K562 (cell line): ENCODE measurements around the gene EPB41L1. TPM values are rescaled to one million over a fixed set of nuclear protein-coding genes. Genes with fewer than 3 reads are reported as not detected.

Source experiments
- BRD4 ChIP-seq: fragments of 200-600 bp; sonication (generic); IDR thresholded peaks from 2 replicates; pipeline ENCODE4 v1.6.1; 2017; ENCODE audit warnings: inconsistent platforms
- CEBPG ChIP-seq, 3 experiments: fragments of 200-800 bp in 1 of 3; sonication (Bioruptor generic) in 1 of 3; sonication (generic) in 1 of 3; formaldehyde crosslinking in 1 of 3; IDR thresholded peaks in 2 of 3; conservative IDR thresholded peaks in 1 of 3; 2 replicates each; pipeline versions ENCODE4 v1.6.1 to v1.8.0; 2016 to 2022; ENCODE audit warnings: missing compliant biosample characterization in 2 of 3, missing genetic modification characterization in 2 of 3, mild to moderate bottlenecking in 1 of 3, missing genetic modification reagents in 1 of 3
- HLTF ChIP-seq: fragments of 450-650 bp; IDR thresholded peaks from 2 replicates; pipeline ENCODE4 v1.6.1; 2016
- HOMEZ ChIP-seq: fragments of 250-450 bp; sonication (Bioruptor Pico); IDR thresholded peaks from 2 replicates; pipeline ENCODE4 v1.4.0; 2020; ENCODE audit warnings: mild to moderate bottlenecking, moderate library complexity
- NONO ChIP-seq, 2 experiments: fragments of 200-400 bp in 1 of 2; fragments of 450-650 bp in 1 of 2; formaldehyde crosslinking in 1 of 2; IDR thresholded peaks; 2 replicates each; pipeline ENCODE4 v1.6.1; 2017; ENCODE audit warnings: low read depth in 2 of 2, mild to moderate bottlenecking in 2 of 2, moderate library complexity in 2 of 2, low read length in 1 of 2
- NR2C2 ChIP-seq, 2 experiments: fragments of 200-800 bp in 1 of 2; sonication (Bioruptor generic) in 1 of 2; sonication (generic) in 1 of 2; formaldehyde crosslinking in 1 of 2; IDR thresholded peaks; 2 replicates each; pipeline versions ENCODE4 v1.6.1 to v1.8.0; 2016 to 2022; ENCODE audit warnings: mild to moderate bottlenecking in 1 of 2, missing compliant biosample characterization in 1 of 2, missing genetic modification characterization in 1 of 2, missing genetic modification reagents in 1 of 2
- NR4A1 ChIP-seq, 2 experiments: fragments of 250-450 bp in 1 of 2; fragments of 450-650 bp in 1 of 2; sonication (Bioruptor Pico) in 1 of 2; IDR thresholded peaks; 2 replicates each; pipeline versions ENCODE4 v1.4.0 to v1.6.1; 2016 to 2020; ENCODE audit warnings: mild to moderate bottlenecking in 2 of 2, missing compliant biosample characterization in 1 of 2, missing genetic modification characterization in 1 of 2, moderate library complexity in 1 of 2
- PCBP1 ChIP-seq: fragments of 200-400 bp; formaldehyde crosslinking; IDR thresholded peaks from 2 replicates; pipeline ENCODE4 v1.6.1; 2018; ENCODE audit warnings: mild to moderate bottlenecking, low read depth, low read length; ENCODE audit not compliant: poor library complexity, severe bottlenecking
- PHF20 ChIP-seq: fragments of 450-650 bp; IDR thresholded peaks from 2 replicates; pipeline ENCODE4 v1.6.1; 2018; ENCODE audit not compliant: partially characterized antibody
- POLR2H ChIP-seq: IDR thresholded peaks from 2 replicates; pipeline ENCODE4 v1.6.1; 2016; ENCODE audit warnings: missing genetic modification characterization, low read depth, mild to moderate bottlenecking, control low read depth, missing compliant biosample characterization, moderate library complexity
- PTRF ChIP-seq: fragments of 450-650 bp; IDR thresholded peaks from 2 replicates; pipeline ENCODE4 v1.6.1; 2016; ENCODE audit warnings: mild to moderate bottlenecking, missing genetic modification characterization, missing compliant biosample characterization
- RAD21 ChIP-seq, 2 experiments: fragments of 250-450 bp in 1 of 2; fragments of 450-650 bp in 1 of 2; sonication (Bioruptor Pico) in 1 of 2; formaldehyde crosslinking in 1 of 2; IDR thresholded peaks in 1 of 2; conservative IDR thresholded peaks in 1 of 2; 2 replicates each; pipeline versions ENCODE4 v1.4.0 to v1.8.0; 2020 to 2022; ENCODE audit warnings: mild to moderate bottlenecking in 2 of 2, moderate library complexity in 1 of 2
- SIX5 ChIP-seq, 2 experiments: IDR thresholded peaks; 2 replicates each; pipeline ENCODE4 v1.6.1; 2011; ENCODE audit warnings: low read length in 2 of 2, borderline replicate concordance in 1 of 2, low read depth in 1 of 2, mild to moderate bottlenecking in 1 of 2, moderate library complexity in 1 of 2; ENCODE audit not compliant: insufficient read depth in 1 of 2
- SMARCA5 ChIP-seq: fragments of 450-650 bp; IDR thresholded peaks from 2 replicates; pipeline ENCODE4 v1.6.1; 2016
- STAT5B ChIP-seq: fragments of 250-450 bp; sonication (Bioruptor Pico); IDR thresholded peaks from 2 replicates; pipeline ENCODE4 v1.8.0; 2021; ENCODE audit warnings: mild to moderate bottlenecking, inconsistent platforms
- XRCC4 ChIP-seq: IDR thresholded peaks from one replicate; pipeline ENCODE4 v1.6.1; 2011; ENCODE audit not compliant: insufficient read depth, insufficient read length; ENCODE audit errors: extremely low read depth
- ZFP1 ChIP-seq: fragments of 450-650 bp; formaldehyde crosslinking; IDR thresholded peaks from 2 replicates; pipeline ENCODE4 v1.4.0; 2020; ENCODE audit warnings: mild to moderate bottlenecking, mixed read lengths
- ZFP30 ChIP-seq: fragments of 250-450 bp; sonication (Bioruptor Pico); IDR thresholded peaks from 2 replicates; pipeline ENCODE4 v1.8.0; 2022; ENCODE audit warnings: moderate library complexity, mild to moderate bottlenecking, inconsistent platforms, borderline replicate concordance
- ZNF408 ChIP-seq: fragments of 250-450 bp; sonication (Bioruptor Pico); IDR thresholded peaks from 2 replicates; pipeline ENCODE4 v1.4.0; 2020; ENCODE audit warnings: low read depth, mild to moderate bottlenecking, moderate library complexity
- ZNF695 ChIP-seq: fragments of 450-650 bp; formaldehyde crosslinking; IDR thresholded peaks from 2 replicates; pipeline ENCODE4 v1.4.0; 2020; ENCODE audit warnings: mild to moderate bottlenecking, moderate library complexity
- polyA plus RNA-seq, 8 experiments: library from polyadenylated mRNA; depleted of rRNA in 4 of 8; stranded (reverse) in 5 of 8; unstranded in 3 of 8; fragments of >200 nt; fragmentation: Nextera tagmentation in 2 of 8; fragmentation: Illumina TruSeq in 1 of 8; extraction: Ambion mirVana in 2 of 8; extraction: Trizol in 1 of 8; gene quantifications; 2 replicates each; pipeline versions ENCODE4 v1.2.1 to v1.2.3, GENCODE V29; 2011 to 2014; ENCODE audit warnings: inconsistent platforms in 1 of 8, missing spikeins in 1 of 8
- total RNA-seq, 7 experiments: library from RNA; depleted of rRNA in 6 of 7; stranded (reverse); fragments of >200 nt in 6 of 7; fragmentation: Illumina TruSeq in 2 of 7; extraction: Trizol in 2 of 7; gene quantifications; 2 replicates each; pipeline versions ENCODE4 v1.2.1 to v1.2.3, GENCODE V29; 2011 to 2021; ENCODE audit warnings: low replicate concordance in 1 of 7
- TF ChIP-seq, protein P1 (sequence below): fragments of 450-650 bp; IDR thresholded peaks from 2 replicates; pipeline ENCODE4 v1.6.1; 2017; ENCODE audit warnings: antibody characterized with exemption

The EPB41L1 gene
- total and polyA plus RNA-seq, 9 of the 15 experiments (the other 6 are each of a cell fraction or from before 2014, with no cell fraction given): 0.11 to 4.3 (median 1.3) TPM

DNA sequence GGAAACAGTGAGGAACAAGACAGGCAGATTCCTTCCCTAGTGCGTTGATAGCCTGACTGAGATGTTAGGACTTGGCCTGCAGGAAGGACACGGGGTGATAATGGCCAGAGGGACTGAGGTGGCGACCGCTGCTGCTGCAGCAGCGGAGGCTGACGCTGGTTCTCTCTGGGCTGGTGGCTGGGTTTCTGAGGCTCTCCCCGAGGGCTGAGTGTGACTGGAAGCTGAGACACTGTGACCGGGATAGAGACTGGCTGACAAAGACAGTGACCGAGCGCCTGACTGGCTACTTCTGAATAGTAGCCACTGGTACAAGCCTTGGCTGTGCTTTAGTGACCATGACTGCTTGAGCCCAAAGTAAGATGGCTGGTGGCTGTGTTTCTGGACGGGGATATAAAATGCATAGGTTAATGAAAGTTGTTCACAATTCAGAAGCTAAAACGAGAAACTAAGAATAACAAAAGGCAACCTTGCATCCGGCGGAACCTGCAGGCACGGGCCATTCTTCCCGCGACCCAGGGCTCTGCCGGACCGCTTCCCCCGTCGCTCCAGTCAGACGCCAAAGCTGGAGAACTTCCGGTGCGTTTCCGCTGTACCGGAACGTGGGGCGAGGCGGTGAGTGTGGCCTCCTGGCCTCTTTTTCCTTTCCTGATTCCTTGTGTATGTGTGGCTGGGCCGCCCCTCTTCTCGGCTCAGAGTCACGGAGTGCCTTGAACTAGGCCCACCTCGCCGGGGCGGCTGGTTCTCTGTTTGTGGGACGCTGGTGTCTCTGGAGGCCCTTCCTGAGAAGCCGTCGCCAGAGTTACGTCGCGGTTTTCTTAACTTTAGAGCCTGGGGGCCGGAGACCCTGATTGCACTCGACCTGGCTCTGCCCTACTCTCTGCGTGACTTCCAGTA is 81.6 kb downstream of the EPB41L1 start, which contains the start of gene AAR2 (continued):
- TF ChIP-seq STAT5B: no peak
- no peak for TF ChIP-seq SMARCA5
- no peak for TF ChIP-seq ZNF695 (CRISPR knock-in tag)
- peak; percentile 99 for TF ChIP-seq PHF20
- TF ChIP-seq CEBPG (CRISPR knock-in tag; IDR thresholded peaks at IDR 0.05): no peak
- no peak for TF ChIP-seq CEBPG (tag; conservative IDR thresholded peaks at IDR 0.05 in 1 of 2, IDR thresholded peaks at IDR 0.05 in 1 of 2)
- TF ChIP-seq, protein P1, sequence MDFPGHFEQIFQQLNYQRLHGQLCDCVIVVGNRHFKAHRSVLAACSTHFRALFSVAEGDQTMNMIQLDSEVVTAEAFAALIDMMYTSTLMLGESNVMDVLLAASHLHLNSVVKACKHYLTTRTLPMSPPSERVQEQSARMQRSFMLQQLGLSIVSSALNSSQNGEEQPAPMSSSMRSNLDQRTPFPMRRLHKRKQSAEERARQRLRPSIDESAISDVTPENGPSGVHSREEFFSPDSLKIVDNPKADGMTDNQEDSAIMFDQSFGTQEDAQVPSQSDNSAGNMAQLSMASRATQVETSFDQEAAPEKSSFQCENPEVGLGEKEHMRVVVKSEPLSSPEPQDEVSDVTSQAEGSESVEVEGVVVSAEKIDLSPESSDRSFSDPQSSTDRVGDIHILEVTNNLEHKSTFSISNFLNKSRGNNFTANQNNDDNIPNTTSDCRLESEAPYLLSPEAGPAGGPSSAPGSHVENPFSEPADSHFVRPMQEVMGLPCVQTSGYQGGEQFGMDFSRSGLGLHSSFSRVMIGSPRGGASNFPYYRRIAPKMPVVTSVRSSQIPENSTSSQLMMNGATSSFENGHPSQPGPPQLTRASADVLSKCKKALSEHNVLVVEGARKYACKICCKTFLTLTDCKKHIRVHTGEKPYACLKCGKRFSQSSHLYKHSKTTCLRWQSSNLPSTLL: no peak
- peak; percentile 40; the same call in 1 of the 2 replicates for TF ChIP-seq POLR2H (tag)
- TF ChIP-seq NONO (IDR thresholded peaks at IDR 0.05; ENCODE audit: low read depth in 2 of 2, low read length in 1 of 2): 0 out of 4 replicates have a peak, but pooled peaks of 1 of the 2 experiments have one; percentile 53
- TF ChIP-seq HLTF: 0 out of 2 replicates have a peak, but pooled peaks have one; percentile 34
- no peak for TF ChIP-seq HOMEZ (CRISPR knock-in tag)
- peak; percentile 46 to 60; a peak in 3 of 4 replicates for TF ChIP-seq SIX5 (IDR thresholded peaks at IDR 0.05; ENCODE audit: borderline replicate concordance in 1 of 2, insufficient read depth in 1 of 2, low read depth in 1 of 2, low read length in 2 of 2)
- TF ChIP-seq NR2C2 (CRISPR knock-in tag; IDR thresholded peaks at IDR 0.05): peak; percentile 94
- TF ChIP-seq NR2C2 (tag; IDR thresholded peaks at IDR 0.05): peak; percentile 98
- no peak for TF ChIP-seq XRCC4
- no peak for TF ChIP-seq ZNF408 (CRISPR knock-in tag)
- no peak for TF ChIP-seq PCBP1
- no peak for TF ChIP-seq ZFP30
- TF ChIP-seq PTRF (tag): 0 out of 2 replicates have a peak, but pooled peaks have one; percentile 13
- 0 out of 2 replicates have a peak, but pooled peaks have one; percentile 62 for TF ChIP-seq BRD4
- no peak for TF ChIP-seq ZFP1
- no peak for TF ChIP-seq RAD21 (CRISPR knock-in tag; conservative IDR thresholded peaks at IDR 0.05 in 1 of 2, IDR thresholded peaks at IDR 0.05 in 1 of 2)
- no peak for TF ChIP-seq NR4A1 (CRISPR knock-in tag; IDR thresholded peaks at IDR 0.05)
- no peak for TF ChIP-seq NR4A1 (tag; IDR thresholded peaks at IDR 0.05)
